ENCODE data around the gene CBX3. TPM values are rescaled to one million over a fixed set of nuclear protein-coding genes. Genes with fewer than 3 reads are reported as not detected.
A peak's percentile ranks its signal among the peaks of the same experiment; 100 is the strongest.

Gene CBX3
- total and polyA plus RNA-seq, 2 of the 8 experiments (the other 6 are each of a cell fraction or from before 2014, with no cell fraction given): 71.3 to 258 TPM

DNA sequence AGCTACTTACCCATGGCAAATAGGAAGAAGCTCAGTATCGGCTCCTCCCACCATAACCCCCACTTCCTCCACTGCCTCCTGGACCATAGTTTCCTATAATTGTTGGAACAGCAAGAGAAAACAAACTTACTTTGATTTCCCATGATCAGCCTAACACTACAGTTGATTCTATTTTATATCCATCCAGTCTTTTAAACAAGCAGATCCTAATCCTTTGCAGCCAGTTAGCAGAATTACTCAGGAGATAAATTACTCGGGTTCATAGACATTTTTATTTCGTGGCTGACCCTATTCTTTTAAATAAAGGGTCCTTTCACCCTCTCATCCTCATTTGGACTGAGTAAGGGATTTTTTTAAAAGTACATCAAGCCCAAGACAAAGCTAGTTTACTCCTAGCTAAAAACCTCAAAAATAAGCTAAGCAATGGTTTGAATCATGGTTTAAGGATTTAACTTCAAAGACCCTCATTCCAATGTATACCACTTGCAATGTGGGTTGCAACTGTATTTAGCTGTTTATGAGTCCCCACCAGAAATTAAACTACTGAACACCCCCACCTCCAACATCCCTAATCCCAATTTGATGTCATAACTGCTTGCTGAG lies 9.0 kb upstream of the CBX3 start:
- H3K79me2 ChIP-seq (ENCODE audit: control insufficient read depth in 1 of 2, insufficient read depth in 2 of 2, low read length in 2 of 2): peaks cover 13 to 59% of the 10 kb centered on the region in 2 experiments; a peak in 3 of 4 replicates
- no peak overlapping the region for H4K8ac ChIP-seq (ENCODE audit: extremely low read depth, insufficient read depth, low read length)
- H3K4ac ChIP-seq (replicated peaks; ENCODE audit: insufficient read length, low read depth, low read length): no peak overlapping the region
- H3K23me2 ChIP-seq (ENCODE audit: low read depth, low read length): peaks cover 2% of the 10 kb centered on the region; the same call in 1 of the 2 replicates
- H3K18ac ChIP-seq (ENCODE audit: extremely low read depth, low read length): no peak overlapping the region
- H3K79me1 ChIP-seq (ENCODE audit: low read depth, low read length): no peaks in the 10 kb centered on the region
- no peak overlapping the region for H4K5ac ChIP-seq (ENCODE audit: insufficient read length, low read depth, low read length)
- no peak overlapping the region for H3K14ac ChIP-seq (ENCODE audit: insufficient read length)
- no peak overlapping the region for H2BK120ac ChIP-seq (replicated peaks; ENCODE audit: low read depth, low read length)
- H2AK5ac ChIP-seq (ENCODE audit: low read depth, low read length): no peak overlapping the region
- DNase-seq (ENCODE audit: low read depth in 1 of 2, low spot score in 2 of 2): no peak
- no peak overlapping the region for H3K23ac ChIP-seq (ENCODE audit: insufficient read length)
- peaks cover 0 to 6% (median 0%) of the 10 kb centered on the region in 4 experiments; a peak in 3 of 7 replicates for H3K4me1 ChIP-seq (replicated peaks in 1 of 4; ENCODE audit: control insufficient read depth in 3 of 4, insufficient read depth in 4 of 4, low read length in 3 of 4)
- no peaks in the 10 kb centered on the region for H3K9me3 ChIP-seq (ENCODE audit: insufficient read depth in 2 of 2, low read depth in 1 of 2, low read length in 1 of 2)
- peaks cover 31 to 38% of the 10 kb centered on the region in 2 experiments for H4K20me1 ChIP-seq (replicated peaks in 1 of 2; ENCODE audit: control insufficient read depth in 1 of 2, insufficient read depth in 2 of 2, low read length in 2 of 2)
- TF ChIP-seq SP2 (IDR thresholded peaks at IDR 0.05; ENCODE audit: low read length) (no peak), POLR2AphosphoS5 (IDR thresholded peaks at IDR 0.05; ENCODE audit: low read depth, low read length) (peak; percentile 27), SP1 (IDR thresholded peaks at IDR 0.05; ENCODE audit: low read depth, low read length) (0 out of 2 replicates have a peak, but pooled peaks have one; percentile 3), POLR2A (IDR thresholded peaks at IDR 0.05; ENCODE audit: control extremely low read depth in 1 of 2, low read depth in 2 of 2, low read length in 2 of 2) (peak; percentile 58 to 81), RBBP5 (IDR thresholded peaks at IDR 0.05; ENCODE audit: borderline replicate concordance, low read depth, low read length) (no peak)
- no peak overlapping the region for H3K9ac ChIP-seq (replicated peaks in 1 of 4; ENCODE audit: extremely low read depth in 1 of 4, low read depth in 3 of 4, low read length in 3 of 4)
- no peak overlapping the region for H2BK12ac ChIP-seq (ENCODE audit: low read depth, low read length)
- no peak overlapping the region for H2BK5ac ChIP-seq (ENCODE audit: low read depth, low read length)
- no peak overlapping the region for H2BK15ac ChIP-seq (ENCODE audit: low read length)
- no peak overlapping the region for H3K56ac ChIP-seq (replicated peaks; ENCODE audit: insufficient read length, low read depth, low read length)
- H3K27me3 ChIP-seq (replicated peaks in 1 of 4; ENCODE audit: control insufficient read depth in 3 of 4, extremely low read depth in 1 of 4, insufficient read depth in 3 of 4, low read length in 3 of 4): no peaks in the 10 kb centered on the region
- H4K91ac ChIP-seq (replicated peaks; ENCODE audit: insufficient read length, low read length): no peak overlapping the region
- H3K27ac ChIP-seq (ENCODE audit: low read depth, low read length): no peak overlapping the region
- no peak overlapping the region for H3K4me3 ChIP-seq (ENCODE audit: extremely low read depth in 1 of 4, insufficient read depth in 2 of 4, low read depth in 3 of 4, low read length in 4 of 4)
- no peak overlapping the region for H3K4me2 ChIP-seq (ENCODE audit: insufficient read depth in 1 of 2, low read depth in 2 of 2, low read length in 2 of 2)
- H3K36me3 ChIP-seq (ENCODE audit: control insufficient read depth in 2 of 4, insufficient read depth in 4 of 4, low read length in 3 of 4): peaks cover 64 to 95% (median 87%) of the 10 kb centered on the region in 4 experiments
- FAIRE-seq: no peak
- ChIA-PET CTCF (ENCODE audit: partially characterized antibody) (interaction anchor here (0.8 to 4.7 kb wide), 6 partner anchors 12 to 299 kb away, joined by 3 to 21 read pairs (median 6); no protein-coding TSS in a partner anchor), POLR2A (ENCODE audit: partially characterized antibody) (interaction anchor here (0.6 to 17.3 kb wide), 28 partner anchors 5 to 1384 kb away, joined by 3 to 578 read pairs (median 4); partner anchors contain the start of genes CBX3, HNRNPA2B1 and NFE2L3)
- no peak overlapping the region for H2AFZ ChIP-seq (ENCODE audit: low read length)
- no peak overlapping the region for H2BK20ac ChIP-seq (ENCODE audit: low read length)
- 85% methylated on average over 3 of the region's 3 CpGs; no CpG with 5 or more reads in 1 of the 2 experiments for WGBS, 2 experiments (ENCODE audit: extremely low coverage in 1 of 2, insufficient coverage in 1 of 2, insufficient read length in 1 of 2, insufficient replicate concordance in 2 of 2, low coverage in 1 of 2, low lambda C conversion rate in 2 of 2, missing lambda C conversion rate in 1 of 2)

Data from H1 (cell line).